AML-193 (cell line): Measurements from ENCODE around the gene TMEM163.
"Not testable (repeated sequence)": the region's sequence is repeated elsewhere in the genome, so short reads cannot be mapped to it uniquely, and the experiment has no call there.

Source experiments
- DNase-seq, 2 experiments: peaks; one replicate each; lab custom pipeline; 2025; lab: John Stamatoyannopoulos, UW

Gene TMEM163

GRCh38 chr2:134527381-134527780 is 191.4 kb downstream of the TMEM163 start:
- DNase-seq = no peak

GRCh38 chr2:134522496-134523455 is 196.0 kb downstream of the TMEM163 start:
- DNase-seq = no peak

GRCh38 chr2:134518101-134518500 is 200.7 kb downstream of the TMEM163 start:
- no peak for DNase-seq

- DNase-seq = no peak
Observed at GRCh38 chr2:134515137-134515536, 203.7 kb downstream of the TMEM163 start.

- no peak for DNase-seq
Observed at GRCh38 chr2:134513465-134513804, 205.4 kb downstream of the TMEM163 start.

GRCh38 chr2:134512734-134513464 is 205.9 kb downstream of the TMEM163 start:
- DNase-seq = no peak

GRCh38 chr2:134508391-134508790 is 210.4 kb downstream of the TMEM163 start:
- DNase-seq = no peak

GRCh38 chr2:134507697-134508096 is 211.1 kb downstream of the TMEM163 start:
- DNase-seq = no peak

- not testable (repeated sequence) for DNase-seq
Observed at GRCh38 chr2:134507159-134507558, 211.6 kb downstream of the TMEM163 start.

GRCh38 chr2:134505446-134505845 is 213.4 kb downstream of the TMEM163 start:
- DNase-seq = no peak

- DNase-seq = no peak
Observed at GRCh38 chr2:134504586-134505336, 214.0 kb downstream of the TMEM163 start.

GRCh38 chr2:134502104-134502503 is 216.7 kb downstream of the TMEM163 start:
- DNase-seq = no peak

- no peak for DNase-seq
Observed at GRCh38 chr2:134501476-134502091, 217.2 kb downstream of the TMEM163 start.

GRCh38 chr2:134500211-134500935 is 218.4 kb downstream of the TMEM163 start:
- DNase-seq = no peak

GRCh38 chr2:134499307-134499926 is 219.4 kb downstream of the TMEM163 start:
- no peak for DNase-seq

GRCh38 chr2:134498654-134499053 is 220.1 kb downstream of the TMEM163 start:
- no peak for DNase-seq

GRCh38 chr2:134493797-134494196 is 225.0 kb downstream of the TMEM163 start:
- DNase-seq = no peak

- no peak for DNase-seq
Observed at GRCh38 chr2:134491771-134492441, 226.9 kb downstream of the TMEM163 start.

- no peak for DNase-seq
Observed at GRCh38 chr2:134491022-134491421, 227.8 kb downstream of the TMEM163 start.

- no peak for DNase-seq
Observed at GRCh38 chr2:134490559-134490958, 228.2 kb downstream of the TMEM163 start.
